ENCODE data around the gene CLSTN1. TPM values are rescaled to one million over a fixed set of nuclear protein-coding genes. Genes with fewer than 3 reads are reported as not detected.
"Not testable (repeated sequence)": the region's sequence is repeated elsewhere in the genome, so short reads cannot be mapped to it uniquely, and the experiment has no call there.

The CLSTN1 gene
- total and polyA plus RNA-seq, 2 donors = 59.6 to 90.6 TPM

DNA sequence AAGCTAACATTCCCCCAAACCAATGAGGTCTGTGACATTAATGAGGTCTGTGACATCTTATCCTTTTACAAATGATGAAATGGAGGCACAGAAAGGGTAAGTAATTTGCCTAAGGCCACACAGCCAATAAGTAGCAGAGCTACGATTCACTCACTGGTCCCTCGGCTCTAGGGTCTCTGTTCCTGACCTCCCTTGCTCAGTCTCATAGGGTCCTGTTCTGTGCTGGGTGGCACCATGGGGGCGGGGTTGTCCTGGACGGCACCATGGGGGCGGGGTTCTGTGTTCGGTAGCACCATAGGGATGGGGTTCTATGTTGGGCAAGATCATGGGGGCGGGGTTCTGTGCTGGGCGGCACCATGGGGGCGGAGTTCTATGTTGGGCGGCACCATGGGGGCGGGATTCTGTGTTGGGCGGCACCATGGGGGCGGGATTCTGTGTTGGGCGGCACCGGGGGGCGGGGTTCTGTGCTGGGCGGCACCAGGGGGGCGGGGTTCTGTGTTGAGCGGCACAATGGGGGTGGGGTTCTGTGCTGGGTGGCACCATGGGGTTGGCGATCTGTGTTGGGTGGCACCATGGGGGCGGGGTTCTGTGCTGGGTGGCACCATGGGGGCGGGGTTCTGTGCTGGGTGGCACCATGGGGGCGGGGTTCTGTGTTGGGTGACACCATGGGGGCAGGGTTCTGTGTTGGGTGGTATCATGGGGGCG, 55.6 kb downstream of the CLSTN1 start:
- H3K36me3 ChIP-seq (ENCODE audit: insufficient read depth) = no peaks in the 10 kb centered on the region
- no peaks in the 10 kb centered on the region for H3K4me1 ChIP-seq (ENCODE audit: insufficient read depth)
- DNase-seq (ENCODE audit: extremely low spot score) = no peak
- WGBS = 92% methylated on average over 24 of the region's 24 CpGs
- no peak overlapping the region for H3K4me3 ChIP-seq (ENCODE audit: low read depth, low read length)
- H3K27ac ChIP-seq (ENCODE audit: low read depth) = no peak overlapping the region

DNA sequence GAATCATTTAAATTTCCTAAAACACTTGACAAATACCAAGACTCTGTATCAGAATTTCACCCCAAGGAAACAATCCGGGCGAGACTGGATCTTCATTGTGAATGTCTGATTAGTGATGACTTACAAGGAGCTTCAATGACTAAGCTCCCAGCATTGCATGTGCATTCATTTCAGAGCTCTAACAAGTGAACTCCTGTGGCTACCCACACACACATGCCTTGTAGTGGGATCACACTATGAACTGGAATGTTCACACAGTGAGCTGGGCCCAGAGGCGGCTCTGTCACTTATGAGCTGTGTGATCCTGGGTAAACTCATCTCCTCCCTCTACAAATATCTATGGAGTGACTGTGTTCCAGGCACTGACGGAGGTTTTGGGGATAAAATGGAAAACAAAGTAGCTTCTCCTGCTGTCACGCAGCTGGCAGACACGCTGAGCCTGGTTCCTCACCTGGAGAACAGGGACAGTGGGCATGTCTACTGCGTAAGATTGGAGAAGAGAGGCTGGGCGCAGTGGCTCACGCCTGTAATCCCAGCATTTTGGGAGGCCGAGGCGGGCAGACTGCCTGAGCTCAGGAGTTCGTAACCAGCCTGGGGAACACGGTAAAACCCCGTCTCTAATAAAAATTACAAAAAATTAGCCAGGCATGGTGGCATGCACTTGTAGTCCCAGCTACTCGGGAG, 56.9 kb downstream of the CLSTN1 start:
- Histone ChIP-seq H3K4me3 (ENCODE audit: low read depth, low read length) (no peak overlapping the region), H3K4me1 (ENCODE audit: insufficient read depth) (no peaks in the 10 kb centered on the region), H3K36me3 (ENCODE audit: insufficient read depth) (no peaks in the 10 kb centered on the region), H3K27ac (ENCODE audit: low read depth) (no peak overlapping the region)
- no peak for DNase-seq (ENCODE audit: extremely low spot score)
- WGBS = 93% methylated on average over 15 of the region's 15 CpGs

DNA sequence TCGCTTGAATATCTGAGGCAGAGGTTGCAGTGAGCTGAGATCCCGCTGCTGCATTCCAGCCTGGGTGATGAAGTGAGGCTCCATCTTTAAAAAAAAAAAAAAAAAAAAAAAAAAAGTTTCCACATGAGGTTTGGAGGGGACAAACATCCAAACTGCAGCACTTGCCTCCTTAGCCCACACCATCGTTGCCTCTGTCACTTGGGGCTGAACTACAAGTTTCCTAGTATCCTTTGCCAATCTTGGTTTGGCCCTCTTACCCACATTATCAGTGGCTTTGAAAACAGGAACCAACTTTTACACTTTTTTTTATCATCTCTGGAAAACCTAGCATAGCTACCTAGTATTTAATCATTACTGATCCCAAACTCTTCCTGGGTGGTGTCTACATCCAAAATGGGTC, 59.2 kb downstream of the CLSTN1 start:
- Histone ChIP-seq H3K27ac (ENCODE audit: low read depth) (no peak overlapping the region), H3K36me3 (ENCODE audit: insufficient read depth) (no peaks in the 10 kb centered on the region), H3K4me3 (ENCODE audit: low read depth, low read length) (no peak overlapping the region), H3K4me1 (ENCODE audit: insufficient read depth) (no peaks in the 10 kb centered on the region)
- DNase-seq (ENCODE audit: extremely low spot score) = no peak
- 85% methylated on average over 3 of the region's 3 CpGs for WGBS

DNA sequence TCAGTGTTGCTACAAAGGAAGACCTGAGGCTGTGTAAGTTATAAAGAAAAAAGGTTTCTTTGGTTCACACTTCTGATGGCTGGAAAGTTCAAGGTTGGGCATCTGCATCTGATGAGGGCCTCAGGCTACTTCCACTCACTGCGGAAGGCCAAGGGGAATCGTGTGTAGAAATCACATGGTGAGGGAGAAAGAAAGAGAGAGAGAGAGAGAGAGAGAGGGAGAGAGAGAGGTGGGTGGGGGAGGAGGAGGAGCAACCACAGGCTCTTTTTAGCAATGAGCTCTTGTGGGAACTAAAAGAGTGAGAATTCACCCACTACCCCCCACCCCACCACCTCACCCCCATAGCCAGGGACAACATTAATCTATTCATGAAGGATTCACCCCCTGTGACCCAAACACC, 59.9 kb downstream of the CLSTN1 start:
- no peak overlapping the region for H3K4me3 ChIP-seq (ENCODE audit: low read depth, low read length)
- 91% methylated on average over 2 of the region's 2 CpGs for WGBS
- H3K36me3 ChIP-seq (ENCODE audit: insufficient read depth) = no peaks in the 10 kb centered on the region
- no peak for DNase-seq (ENCODE audit: extremely low spot score)
- H3K27ac ChIP-seq (ENCODE audit: low read depth) = no peak overlapping the region
- no peaks in the 10 kb centered on the region for H3K4me1 ChIP-seq (ENCODE audit: insufficient read depth)

DNA sequence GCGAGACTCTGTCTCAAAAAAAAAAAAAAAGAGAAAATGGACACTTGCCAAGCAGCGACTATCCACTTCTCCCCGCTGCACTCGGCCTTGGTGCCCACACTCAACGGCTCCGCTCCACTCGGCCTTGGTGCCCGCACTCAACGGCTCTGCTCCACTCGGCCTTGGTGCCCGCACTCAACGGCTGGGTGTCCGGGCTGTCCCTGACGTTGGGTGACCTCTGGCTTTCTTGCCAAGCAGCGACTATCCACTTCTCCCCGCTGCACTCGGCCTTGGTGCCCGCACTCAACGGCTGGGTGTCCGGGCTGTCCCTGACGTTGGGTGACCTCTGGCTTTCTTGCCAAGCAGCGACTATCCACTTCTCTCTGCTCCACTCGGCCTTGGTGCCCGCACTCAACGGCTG, 61.3 kb downstream of the CLSTN1 start:
- H3K4me3 ChIP-seq (ENCODE audit: low read depth, low read length); H3K36me3 ChIP-seq (ENCODE audit: insufficient read depth); H3K4me1 ChIP-seq (ENCODE audit: insufficient read depth); H3K27ac ChIP-seq (ENCODE audit: low read depth); DNase-seq (ENCODE audit: extremely low spot score): not testable (repeated sequence)
- 97% methylated on average over 25 of the region's 25 CpGs for WGBS

DNA sequence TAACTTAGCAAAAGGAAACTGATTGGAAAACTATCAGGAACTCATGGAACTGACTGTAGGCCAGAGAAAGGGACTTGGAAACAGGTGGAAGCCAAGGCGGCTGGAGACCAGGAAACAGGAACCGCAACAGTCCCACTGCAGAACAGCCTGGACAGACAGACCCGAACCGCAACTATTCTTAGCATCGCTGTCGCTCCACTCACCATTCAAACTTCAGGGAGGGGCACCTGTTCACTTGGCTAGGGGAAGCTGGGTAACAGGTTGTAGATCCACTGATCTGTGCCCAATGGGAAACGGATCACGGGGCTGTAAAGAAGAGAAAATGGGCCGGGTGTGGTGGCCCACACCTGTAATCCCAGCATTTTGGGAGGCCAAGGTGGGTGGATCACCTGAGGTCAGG, 61.9 kb downstream of the CLSTN1 start:
- Histone ChIP-seq H3K4me3 (ENCODE audit: low read depth, low read length) (no peak overlapping the region), H3K36me3 (ENCODE audit: insufficient read depth) (no peaks in the 10 kb centered on the region), H3K27ac (ENCODE audit: low read depth) (no peak overlapping the region), H3K4me1 (ENCODE audit: insufficient read depth) (no peaks in the 10 kb centered on the region)
- DNase-seq (ENCODE audit: extremely low spot score) = no peak
- 95% methylated on average over 9 of the region's 9 CpGs for WGBS

DNA sequence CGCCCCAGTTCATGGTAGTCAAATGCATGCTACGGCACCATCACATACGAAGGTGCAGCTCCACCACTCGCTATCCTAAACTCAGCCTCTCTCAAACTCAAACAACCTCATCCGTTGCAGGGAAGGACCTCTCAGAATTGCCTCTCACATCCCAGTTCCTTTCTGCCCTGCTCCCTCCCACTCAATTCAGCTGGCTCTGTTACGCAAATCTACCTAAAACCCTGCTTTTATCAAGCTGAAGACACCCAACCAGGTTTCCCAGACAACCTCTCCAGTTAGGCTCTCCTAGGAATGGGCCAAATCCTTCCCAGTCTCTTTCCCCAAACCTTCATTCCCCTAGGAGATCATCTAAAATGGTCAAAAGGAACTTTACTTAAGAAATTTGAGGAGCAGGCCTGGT, 62.9 kb downstream of the CLSTN1 start:
- WGBS = 97% methylated on average over 6 of the region's 6 CpGs
- no peak for DNase-seq (ENCODE audit: extremely low spot score)
- Histone ChIP-seq H3K4me3 (ENCODE audit: low read depth, low read length) (no peak overlapping the region), H3K36me3 (ENCODE audit: insufficient read depth) (no peaks in the 10 kb centered on the region), H3K4me1 (ENCODE audit: insufficient read depth) (no peaks in the 10 kb centered on the region), H3K27ac (ENCODE audit: low read depth) (no peak overlapping the region)

DNA sequence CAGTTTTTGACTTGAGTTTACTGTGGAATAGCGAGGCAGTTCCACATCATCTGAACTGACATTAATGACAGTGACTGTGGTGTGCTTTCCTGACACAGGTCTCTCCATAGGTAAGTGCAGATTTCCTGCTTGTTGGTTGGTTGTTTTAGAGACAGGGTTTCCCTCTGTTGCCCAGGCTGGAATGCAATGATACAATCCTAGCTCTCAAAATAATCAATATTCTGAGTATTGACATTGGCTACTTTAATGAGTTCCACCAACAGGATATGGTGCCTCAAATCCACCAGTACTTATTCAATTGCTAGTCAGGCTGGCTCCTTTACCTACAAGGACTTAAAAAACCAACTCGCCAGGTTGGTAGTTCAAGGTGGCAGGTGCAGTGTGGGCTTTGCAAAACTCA, 63.8 kb downstream of the CLSTN1 start:
- no peaks in the 10 kb centered on the region for H3K36me3 ChIP-seq (ENCODE audit: insufficient read depth)
- H3K4me3 ChIP-seq (ENCODE audit: low read depth, low read length) = no peak overlapping the region
- no peaks in the 10 kb centered on the region for H3K4me1 ChIP-seq (ENCODE audit: insufficient read depth)
- whole genome bisulfite sequencing = 90% methylated on average over 2 of the region's 2 CpGs
- no peak overlapping the region for H3K27ac ChIP-seq (ENCODE audit: low read depth)
- no peak for DNase-seq (ENCODE audit: extremely low spot score)

DNA sequence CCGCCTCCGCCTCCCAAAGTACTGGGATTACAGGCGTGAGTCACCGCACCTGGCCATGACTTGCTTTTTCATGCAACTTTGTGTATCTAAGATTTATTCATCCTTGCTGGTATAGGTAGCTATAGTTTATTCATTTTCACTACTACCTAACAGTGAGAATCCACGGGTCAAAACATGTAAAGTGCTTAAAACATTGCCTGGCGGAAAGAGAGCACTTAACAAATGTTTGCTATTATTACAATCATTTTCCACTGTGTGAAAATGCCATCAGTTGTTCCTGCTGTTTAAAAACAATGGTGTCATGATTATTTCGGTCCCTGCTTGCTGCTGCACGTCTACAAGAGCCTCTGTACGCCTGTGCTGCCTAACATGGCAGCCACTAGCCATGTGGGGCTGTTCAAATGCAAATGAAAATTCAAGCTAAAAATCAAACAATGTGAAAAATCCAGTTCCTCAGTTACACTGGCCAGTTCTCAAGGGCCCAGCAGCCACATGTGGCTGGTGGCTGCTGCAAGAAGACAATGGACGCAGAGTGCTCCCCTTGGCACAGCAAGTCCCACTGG, 65.1 kb downstream of the CLSTN1 start:
- no peak overlapping the region for H3K4me3 ChIP-seq (ENCODE audit: low read depth, low read length)
- H3K27ac ChIP-seq (ENCODE audit: low read depth) = no peak overlapping the region
- H3K36me3 ChIP-seq (ENCODE audit: insufficient read depth) = peaks cover 1% of the 10 kb centered on the region
- H3K4me1 ChIP-seq (ENCODE audit: insufficient read depth) = no peaks in the 10 kb centered on the region
- DNase-seq (ENCODE audit: extremely low spot score) = no peak
- WGBS = 94% methylated on average over 10 of the region's 10 CpGs

DNA sequence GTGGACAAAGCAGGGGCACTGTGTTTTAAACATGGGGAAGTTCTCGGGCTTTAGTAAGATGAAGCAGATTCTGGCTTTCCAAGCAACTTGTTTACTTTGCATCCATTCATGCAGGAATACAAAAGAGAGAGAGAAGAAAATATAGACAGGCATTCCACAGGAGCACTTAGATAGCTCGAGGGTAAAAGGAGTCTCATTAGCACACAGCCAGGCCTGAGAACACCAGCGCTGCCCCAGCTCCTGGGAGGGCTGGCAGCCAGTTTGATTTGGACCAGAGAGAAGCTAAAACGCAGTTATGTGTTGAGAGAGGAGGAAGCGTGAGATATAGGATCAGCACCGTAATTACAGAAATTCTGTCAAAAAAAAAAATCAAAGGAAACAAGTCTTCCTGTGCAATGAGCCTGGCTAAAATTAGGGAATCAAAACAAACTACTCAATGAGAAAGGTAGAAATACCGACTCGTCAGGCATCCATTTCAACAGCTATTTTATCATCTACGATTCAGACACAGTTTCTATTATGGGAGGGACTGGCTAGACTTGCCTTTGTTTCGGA, 68.2 kb downstream of the CLSTN1 start:
- Histone ChIP-seq H3K36me3 (ENCODE audit: insufficient read depth) (peaks cover 1% of the 10 kb centered on the region), H3K4me3 (ENCODE audit: low read depth, low read length) (no peak overlapping the region), H3K27ac (ENCODE audit: low read depth) (no peak overlapping the region), H3K4me1 (ENCODE audit: insufficient read depth) (no peaks in the 10 kb centered on the region)
- DNase-seq (ENCODE audit: extremely low spot score) = no peak
- WGBS = 68% methylated on average over 10 of the region's 10 CpGs

DNA sequence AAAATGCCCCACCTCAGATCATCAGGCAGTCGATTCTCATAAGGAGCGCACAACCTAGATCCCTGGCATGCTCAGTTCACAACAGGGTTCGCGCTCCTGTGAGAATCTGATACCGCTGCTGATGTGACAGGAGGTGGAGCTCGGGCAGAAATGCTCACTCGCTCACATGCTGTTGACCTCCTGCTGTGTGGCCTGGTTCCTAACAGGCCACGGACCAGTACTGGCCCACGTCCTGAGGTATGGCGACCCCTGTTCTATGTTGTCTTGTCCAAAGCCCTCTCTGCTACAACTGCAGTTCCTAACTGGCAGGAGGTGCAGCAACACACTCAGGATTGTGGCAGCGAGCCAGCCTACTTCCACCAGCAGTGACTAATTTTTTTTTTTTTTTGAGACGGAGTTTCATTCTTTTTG, 70.6 kb downstream of the CLSTN1 start:
- Histone ChIP-seq H3K36me3 (ENCODE audit: insufficient read depth) (peaks cover 1% of the 10 kb centered on the region), H3K27ac (ENCODE audit: low read depth) (no peak overlapping the region), H3K4me3 (ENCODE audit: low read depth, low read length) (no peak overlapping the region), H3K4me1 (ENCODE audit: insufficient read depth) (no peaks in the 10 kb centered on the region)
- DNase-seq (ENCODE audit: extremely low spot score) = no peak
- 77% methylated on average over 12 of the region's 12 CpGs for WGBS

DNA sequence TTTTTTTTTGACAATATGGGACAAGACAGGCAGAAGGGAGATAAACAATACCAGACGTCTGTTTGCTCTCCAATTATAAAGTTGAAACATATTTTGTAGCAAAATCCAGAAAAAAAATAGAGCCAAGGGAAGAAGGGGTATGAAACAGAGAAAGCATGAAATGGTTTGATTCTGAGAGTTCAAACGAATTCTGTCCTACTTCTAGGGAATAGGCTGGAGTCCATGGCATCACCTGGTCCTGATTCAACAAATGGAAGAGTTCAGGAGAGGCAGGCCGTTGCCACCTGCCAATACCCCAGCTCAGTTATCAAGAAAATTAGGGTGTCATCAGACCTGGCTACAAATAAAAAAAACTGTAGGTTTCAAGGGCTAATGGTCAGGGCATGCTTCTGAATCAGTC, 71.8 kb downstream of the CLSTN1 start:
- WGBS = 70% methylated on average over 3 of the region's 3 CpGs
- DNase-seq (ENCODE audit: extremely low spot score) = no peak
- Histone ChIP-seq H3K4me3 (ENCODE audit: low read depth, low read length) (no peak overlapping the region), H3K27ac (ENCODE audit: low read depth) (no peak overlapping the region), H3K4me1 (ENCODE audit: insufficient read depth) (no peaks in the 10 kb centered on the region), H3K36me3 (ENCODE audit: insufficient read depth) (peaks cover 1% of the 10 kb centered on the region)

DNA sequence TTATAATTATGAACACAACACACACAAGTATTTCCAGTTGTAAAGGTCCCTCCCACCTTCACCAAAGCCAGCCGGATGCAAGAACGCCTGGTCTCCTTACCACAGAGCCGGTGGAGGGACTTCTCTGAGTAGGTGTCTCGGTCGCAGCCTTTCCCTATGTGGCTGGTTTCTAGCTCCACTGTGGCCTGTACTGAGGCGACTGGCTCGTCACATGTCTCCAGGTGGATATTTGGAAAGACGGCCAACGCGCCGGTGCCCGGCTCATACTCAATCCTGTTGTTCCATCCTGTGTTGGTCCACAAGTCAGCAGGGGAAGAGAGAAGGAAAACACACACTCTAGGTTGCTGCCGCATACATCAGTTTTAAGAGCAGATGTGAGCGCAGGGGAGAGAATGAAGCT, 74.4 kb downstream of the CLSTN1 start:
- no peak overlapping the region for H3K27ac ChIP-seq (ENCODE audit: low read depth)

DNA sequence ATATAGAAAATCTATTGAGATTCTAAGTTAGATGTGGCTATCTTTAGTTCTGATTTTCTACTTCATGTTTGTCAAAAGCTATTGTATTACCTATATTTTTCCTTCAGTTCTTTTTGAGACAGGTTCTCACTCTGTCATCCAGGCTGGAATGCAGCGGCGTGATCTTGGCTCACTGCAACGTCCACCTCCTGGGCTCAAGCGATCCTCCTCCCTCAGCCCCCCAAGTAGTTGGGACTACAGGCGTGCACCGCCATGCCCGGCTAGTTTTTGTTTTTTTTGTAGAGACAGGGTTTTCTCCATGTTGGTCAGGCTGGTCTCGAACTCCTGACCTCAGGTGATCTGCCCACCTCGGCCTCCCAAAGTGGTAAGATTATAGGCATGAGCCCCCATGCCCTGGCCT, 75.4 kb downstream of the CLSTN1 start:
- DNase-seq (ENCODE audit: extremely low spot score); H3K36me3 ChIP-seq (ENCODE audit: insufficient read depth); H3K4me3 ChIP-seq (ENCODE audit: low read depth, low read length); H3K27ac ChIP-seq (ENCODE audit: low read depth); H3K4me1 ChIP-seq (ENCODE audit: insufficient read depth): not testable (repeated sequence)
- 96% methylated on average over 9 of the region's 9 CpGs for WGBS

More for the DNA sequence above, 74.4 kb downstream of the CLSTN1 start:
- DNase-seq (ENCODE audit: extremely low spot score) = no peak
- 98% methylated on average over 14 of the region's 14 CpGs for WGBS
- Histone ChIP-seq H3K4me1 (ENCODE audit: insufficient read depth) (no peaks in the 10 kb centered on the region), H3K4me3 (ENCODE audit: low read depth, low read length) (no peak overlapping the region), H3K36me3 (ENCODE audit: insufficient read depth) (peaks cover under 1% of the 10 kb centered on the region)

All from urinary bladder (tissue), 4 donors.